Activated CD8-positive, alpha-beta memory T cell treated with anti-CD3 and anti-CD28 coated beads for 48 hours (primary cell): Measurements from ENCODE around the gene ANAPC15.
"Not testable (repeated sequence)": the region's sequence is repeated elsewhere in the genome, so short reads cannot be mapped to it uniquely, and the experiment has no call there.

ENCODE experiments used
- DNase-seq, 3 experiments: peaks; one replicate each; pipeline ENCODE4 v3.0.0-alpha.2; 2020; ENCODE audit warnings: low read depth in 2 of 3, low spot score in 2 of 3

ANAPC15 gene

GRCh38 chr11:72112143-72112977 is at the start of gene ANAPC15:
TSS of gene ANAPC15 (minus strand) at chr11:72112695. CDS start at chr11:72111276, 1,419 bp downstream.
- peak; percentile 90 to 98 (median 95) for DNase-seq

- DNase-seq, result no peak
Observed at GRCh38 chr11:72160319-72160718, 47.8 kb upstream of the ANAPC15 start.

- DNase-seq, result no peak
Observed at GRCh38 chr11:72157131-72157530, 44.6 kb upstream of the ANAPC15 start.

GRCh38 chr11:72155751-72156150 is 43.3 kb upstream of the ANAPC15 start:
- no peak for DNase-seq

GRCh38 chr11:72154816-72155215 is 42.3 kb upstream of the ANAPC15 start:
- DNase-seq, result no peak

GRCh38 chr11:72153874-72154273 is 41.4 kb upstream of the ANAPC15 start:
- DNase-seq, result not testable (repeated sequence)

- no peak for DNase-seq
Observed at GRCh38 chr11:72150882-72151281, 38.4 kb upstream of the ANAPC15 start.

GRCh38 chr11:72146625-72147024 is 34.1 kb upstream of the ANAPC15 start:
- DNase-seq, result no peak

GRCh38 chr11:72144807-72145565 is 32.5 kb upstream of the ANAPC15 start:
- DNase-seq, result no peak

- not testable (repeated sequence) for DNase-seq
Observed at GRCh38 chr11:72142543-72142942, 30.0 kb upstream of the ANAPC15 start.

- not testable (repeated sequence) for DNase-seq
Observed at GRCh38 chr11:72142086-72142485, 29.6 kb upstream of the ANAPC15 start.

- DNase-seq, result no peak
Observed at GRCh38 chr11:72141066-72141465, 28.6 kb upstream of the ANAPC15 start.

GRCh38 chr11:72140661-72141060 is 28.2 kb upstream of the ANAPC15 start:
- no peak for DNase-seq

- no peak for DNase-seq
Observed at GRCh38 chr11:72139500-72139899, 27.0 kb upstream of the ANAPC15 start.

- no peak for DNase-seq
Observed at GRCh38 chr11:72138821-72139390, 26.4 kb upstream of the ANAPC15 start.

- no peak for DNase-seq
Observed at GRCh38 chr11:72136684-72137262, 24.3 kb upstream of the ANAPC15 start.

GRCh38 chr11:72135891-72136683 is 23.6 kb upstream of the ANAPC15 start:
- no peak for DNase-seq

- not testable (repeated sequence) for DNase-seq
Observed at GRCh38 chr11:72135473-72135872, 23.0 kb upstream of the ANAPC15 start, which contains the start of gene FOLR3. TSS of gene FOLR3 (plus strand) at chr11:72135725. CDS start at chr11:72135953, 228 bp downstream.

GRCh38 chr11:72132646-72133045 is 20.2 kb upstream of the ANAPC15 start:
- no peak for DNase-seq

- no peak for DNase-seq
Observed at GRCh38 chr11:72129381-72129780, 16.9 kb upstream of the ANAPC15 start.

GRCh38 chr11:72127923-72128322 is 15.4 kb upstream of the ANAPC15 start:
- DNase-seq, result no peak
